ENCODE data around the gene RFPL3. TPM values are rescaled to one million over a fixed set of nuclear protein-coding genes. Genes with fewer than 3 reads are reported as not detected.
A peak's percentile ranks its signal among the peaks of the same experiment; 100 is the strongest.
"Not testable (repeated sequence)": the region's sequence is repeated elsewhere in the genome, so short reads cannot be mapped to it uniquely, and the experiment has no call there.

The RFPL3 gene
- total RNA-seq, 1 experiment from 2014 or later: not detected

GRCh38 chr22:32354360-32355351 is 3.0 kb upstream of the RFPL3 start:
- H3K27me3 ChIP-seq (ENCODE audit: control insufficient read depth, insufficient read depth, low read length): no peaks in the 10 kb centered on the region
- H3K27ac ChIP-seq (ENCODE audit: low read length): no peak overlapping the region
- POLR2A ChIA-PET: no interaction called here
- no peak overlapping the region for H3K4me3 ChIP-seq (ENCODE audit: low read depth in 2 of 2, low read length in 2 of 2)
- ATAC-seq (no peak), DNase-seq (ENCODE audit: low read depth, low spot score) (no peak)
- no peak for TF ChIP-seq REST (IDR thresholded peaks at IDR 0.05; ENCODE audit: insufficient read depth in 1 of 2, low read depth in 2 of 2, low read length in 1 of 2)
- TF ChIP-seq SIN3A (IDR thresholded peaks at IDR 0.05; ENCODE audit: borderline replicate concordance, insufficient read depth, low read depth, low read length): no peak
- TF ChIP-seq TCF7L2 (IDR thresholded peaks at IDR 0.05; ENCODE audit: low read depth, low read length): no peak
- TF ChIP-seq POLR2AphosphoS5 (IDR thresholded peaks at IDR 0.05; ENCODE audit: low read depth, low read length): no peak
- no peak for TF ChIP-seq CTCF (IDR thresholded peaks at IDR 0.05)
- BruUV-seq (replicated peaks): no TSS peak
- H3K9me3 ChIP-seq (ENCODE audit: control insufficient read depth, insufficient read depth, low read depth, low read length): no peaks in the 10 kb centered on the region
- in situ Hi-C loops (cut with HindIII; ENCODE audit: low pct_unique_long_range_greater_than_20kb, low sequenced_read_pairs): no loop called here
- H3K4me1 ChIP-seq (ENCODE audit: control insufficient read depth, insufficient read depth, low read length): no peaks in the 10 kb centered on the region
- intact Hi-C loops (cut with micrococcal nuclease; ENCODE audit: unreplicated experiment): no loop called here
- CTCF ChIA-PET: no interaction called here
- H3K36me3 ChIP-seq (ENCODE audit: control insufficient read depth, insufficient read depth, low read length): no peaks in the 10 kb centered on the region

GRCh38 chr22:32355760-32356159 is 1.9 kb upstream of the RFPL3 start:
- DNase-seq (ENCODE audit: low read depth, low spot score): no peak
- TF ChIP-seq TCF7L2 (IDR thresholded peaks at IDR 0.05; ENCODE audit: low read depth, low read length) (no peak), SIN3A (IDR thresholded peaks at IDR 0.05; ENCODE audit: borderline replicate concordance, insufficient read depth, low read depth, low read length) (no peak), REST (IDR thresholded peaks at IDR 0.05; ENCODE audit: insufficient read depth in 1 of 2, low read depth in 2 of 2, low read length in 1 of 2) (no peak), POLR2AphosphoS5 (IDR thresholded peaks at IDR 0.05; ENCODE audit: low read depth, low read length) (no peak), CTCF (IDR thresholded peaks at IDR 0.05) (peak; percentile 31)
- Histone ChIP-seq H3K27me3 (ENCODE audit: control insufficient read depth, insufficient read depth, low read length) (no peaks in the 10 kb centered on the region), H3K9me3 (ENCODE audit: control insufficient read depth, insufficient read depth, low read depth, low read length) (no peaks in the 10 kb centered on the region), H3K27ac (ENCODE audit: low read length) (no peak overlapping the region), H3K4me3 (ENCODE audit: low read depth in 2 of 2, low read length in 2 of 2) (no peak overlapping the region), H3K4me1 (ENCODE audit: control insufficient read depth, insufficient read depth, low read length) (no peaks in the 10 kb centered on the region), H3K36me3 (ENCODE audit: control insufficient read depth, insufficient read depth, low read length) (no peaks in the 10 kb centered on the region)
- ChIA-PET POLR2A (no interaction called here), CTCF (interaction anchor here (0.7 kb wide), 2 partner anchors 16 to 46 kb away, joined by 3 to 8 read pairs; no protein-coding TSS in a partner anchor)
- no peak for ATAC-seq
- in situ Hi-C loops (cut with HindIII; ENCODE audit: low pct_unique_long_range_greater_than_20kb, low sequenced_read_pairs) (no loop called here), intact Hi-C loops (cut with micrococcal nuclease; ENCODE audit: unreplicated experiment) (no loop called here)
- BruUV-seq (replicated peaks): no TSS peak

GRCh38 chr22:32360096-32360495 is 2.4 kb downstream of the RFPL3 start:
- H3K27me3 ChIP-seq (ENCODE audit: control insufficient read depth, insufficient read depth, low read length); ATAC-seq; DNase-seq (ENCODE audit: low read depth, low spot score); intact Hi-C loops (cut with micrococcal nuclease; ENCODE audit: unreplicated experiment); in situ Hi-C loops (cut with HindIII; ENCODE audit: low pct_unique_long_range_greater_than_20kb, low sequenced_read_pairs); BruUV-seq (replicated peaks); POLR2A ChIA-PET; CTCF ChIA-PET; H3K27ac ChIP-seq (ENCODE audit: low read length); H3K36me3 ChIP-seq (ENCODE audit: control insufficient read depth, insufficient read depth, low read length); H3K4me3 ChIP-seq (ENCODE audit: low read depth in 2 of 2, low read length in 2 of 2); H3K9me3 ChIP-seq (ENCODE audit: control insufficient read depth, insufficient read depth, low read depth, low read length); H3K4me1 ChIP-seq (ENCODE audit: control insufficient read depth, insufficient read depth, low read length): not testable (repeated sequence)
